ENCODE data around the gene XIRP2. TPM values are rescaled to one million over a fixed set of nuclear protein-coding genes. Genes with fewer than 3 reads are reported as not detected.

Gene XIRP2
- total and polyA plus RNA-seq, 2 of the 8 experiments (the other 6 are each of a cell fraction or from before 2014, with no cell fraction given): 0.11 TPM; not detected in 1

DNA sequence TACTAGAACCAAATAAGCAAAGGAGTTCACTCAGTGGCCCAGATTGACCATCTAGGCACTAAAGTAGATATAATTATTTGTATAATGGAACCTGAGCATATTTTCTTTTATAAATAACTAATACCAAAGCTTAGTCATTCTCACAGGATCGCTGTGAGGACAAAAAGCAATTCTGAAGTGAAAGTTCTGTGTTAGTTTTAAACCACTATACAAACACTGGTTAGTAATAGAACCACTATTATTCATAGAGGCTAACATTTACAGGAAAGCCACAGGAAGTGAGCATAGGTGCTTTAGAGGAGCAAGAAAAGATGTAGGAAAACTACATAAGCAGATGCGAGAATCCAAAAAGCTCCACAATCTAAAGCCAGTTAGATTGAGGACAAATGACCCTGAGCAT, 364.7 kb downstream of the XIRP2 start (continued):
- TF ChIP-seq, protein P1, sequence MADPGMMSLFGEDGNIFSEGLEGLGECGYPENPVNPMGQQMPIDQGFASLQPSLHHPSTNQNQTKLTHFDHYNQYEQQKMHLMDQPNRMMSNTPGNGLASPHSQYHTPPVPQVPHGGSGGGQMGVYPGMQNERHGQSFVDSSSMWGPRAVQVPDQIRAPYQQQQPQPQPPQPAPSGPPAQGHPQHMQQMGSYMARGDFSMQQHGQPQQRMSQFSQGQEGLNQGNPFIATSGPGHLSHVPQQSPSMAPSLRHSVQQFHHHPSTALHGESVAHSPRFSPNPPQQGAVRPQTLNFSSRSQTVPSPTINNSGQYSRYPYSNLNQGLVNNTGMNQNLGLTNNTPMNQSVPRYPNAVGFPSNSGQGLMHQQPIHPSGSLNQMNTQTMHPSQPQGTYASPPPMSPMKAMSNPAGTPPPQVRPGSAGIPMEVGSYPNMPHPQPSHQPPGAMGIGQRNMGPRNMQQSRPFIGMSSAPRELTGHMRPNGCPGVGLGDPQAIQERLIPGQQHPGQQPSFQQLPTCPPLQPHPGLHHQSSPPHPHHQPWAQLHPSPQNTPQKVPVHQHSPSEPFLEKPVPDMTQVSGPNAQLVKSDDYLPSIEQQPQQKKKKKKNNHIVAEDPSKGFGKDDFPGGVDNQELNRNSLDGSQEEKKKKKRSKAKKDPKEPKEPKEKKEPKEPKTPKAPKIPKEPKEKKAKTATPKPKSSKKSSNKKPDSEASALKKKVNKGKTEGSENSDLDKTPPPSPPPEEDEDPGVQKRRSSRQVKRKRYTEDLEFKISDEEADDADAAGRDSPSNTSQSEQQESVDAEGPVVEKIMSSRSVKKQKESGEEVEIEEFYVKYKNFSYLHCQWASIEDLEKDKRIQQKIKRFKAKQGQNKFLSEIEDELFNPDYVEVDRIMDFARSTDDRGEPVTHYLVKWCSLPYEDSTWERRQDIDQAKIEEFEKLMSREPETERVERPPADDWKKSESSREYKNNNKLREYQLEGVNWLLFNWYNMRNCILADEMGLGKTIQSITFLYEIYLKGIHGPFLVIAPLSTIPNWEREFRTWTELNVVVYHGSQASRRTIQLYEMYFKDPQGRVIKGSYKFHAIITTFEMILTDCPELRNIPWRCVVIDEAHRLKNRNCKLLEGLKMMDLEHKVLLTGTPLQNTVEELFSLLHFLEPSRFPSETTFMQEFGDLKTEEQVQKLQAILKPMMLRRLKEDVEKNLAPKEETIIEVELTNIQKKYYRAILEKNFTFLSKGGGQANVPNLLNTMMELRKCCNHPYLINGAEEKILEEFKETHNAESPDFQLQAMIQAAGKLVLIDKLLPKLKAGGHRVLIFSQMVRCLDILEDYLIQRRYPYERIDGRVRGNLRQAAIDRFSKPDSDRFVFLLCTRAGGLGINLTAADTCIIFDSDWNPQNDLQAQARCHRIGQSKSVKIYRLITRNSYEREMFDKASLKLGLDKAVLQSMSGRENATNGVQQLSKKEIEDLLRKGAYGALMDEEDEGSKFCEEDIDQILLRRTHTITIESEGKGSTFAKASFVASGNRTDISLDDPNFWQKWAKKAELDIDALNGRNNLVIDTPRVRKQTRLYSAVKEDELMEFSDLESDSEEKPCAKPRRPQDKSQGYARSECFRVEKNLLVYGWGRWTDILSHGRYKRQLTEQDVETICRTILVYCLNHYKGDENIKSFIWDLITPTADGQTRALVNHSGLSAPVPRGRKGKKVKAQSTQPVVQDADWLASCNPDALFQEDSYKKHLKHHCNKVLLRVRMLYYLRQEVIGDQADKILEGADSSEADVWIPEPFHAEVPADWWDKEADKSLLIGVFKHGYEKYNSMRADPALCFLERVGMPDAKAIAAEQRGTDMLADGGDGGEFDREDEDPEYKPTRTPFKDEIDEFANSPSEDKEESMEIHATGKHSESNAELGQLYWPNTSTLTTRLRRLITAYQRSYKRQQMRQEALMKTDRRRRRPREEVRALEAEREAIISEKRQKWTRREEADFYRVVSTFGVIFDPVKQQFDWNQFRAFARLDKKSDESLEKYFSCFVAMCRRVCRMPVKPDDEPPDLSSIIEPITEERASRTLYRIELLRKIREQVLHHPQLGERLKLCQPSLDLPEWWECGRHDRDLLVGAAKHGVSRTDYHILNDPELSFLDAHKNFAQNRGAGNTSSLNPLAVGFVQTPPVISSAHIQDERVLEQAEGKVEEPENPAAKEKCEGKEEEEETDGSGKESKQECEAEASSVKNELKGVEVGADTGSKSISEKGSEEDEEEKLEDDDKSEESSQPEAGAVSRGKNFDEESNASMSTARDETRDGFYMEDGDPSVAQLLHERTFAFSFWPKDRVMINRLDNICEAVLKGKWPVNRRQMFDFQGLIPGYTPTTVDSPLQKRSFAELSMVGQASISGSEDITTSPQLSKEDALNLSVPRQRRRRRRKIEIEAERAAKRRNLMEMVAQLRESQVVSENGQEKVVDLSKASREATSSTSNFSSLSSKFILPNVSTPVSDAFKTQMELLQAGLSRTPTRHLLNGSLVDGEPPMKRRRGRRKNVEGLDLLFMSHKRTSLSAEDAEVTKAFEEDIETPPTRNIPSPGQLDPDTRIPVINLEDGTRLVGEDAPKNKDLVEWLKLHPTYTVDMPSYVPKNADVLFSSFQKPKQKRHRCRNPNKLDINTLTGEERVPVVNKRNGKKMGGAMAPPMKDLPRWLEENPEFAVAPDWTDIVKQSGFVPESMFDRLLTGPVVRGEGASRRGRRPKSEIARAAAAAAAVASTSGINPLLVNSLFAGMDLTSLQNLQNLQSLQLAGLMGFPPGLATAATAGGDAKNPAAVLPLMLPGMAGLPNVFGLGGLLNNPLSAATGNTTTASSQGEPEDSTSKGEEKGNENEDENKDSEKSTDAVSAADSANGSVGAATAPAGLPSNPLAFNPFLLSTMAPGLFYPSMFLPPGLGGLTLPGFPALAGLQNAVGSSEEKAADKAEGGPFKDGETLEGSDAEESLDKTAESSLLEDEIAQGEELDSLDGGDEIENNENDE (IDR thresholded peaks at IDR 0.05; ENCODE audit: insufficient replicate concordance, low read length): no peak
- no peak for TF ChIP-seq RXRA (IDR thresholded peaks at IDR 0.05; ENCODE audit: insufficient read depth, low read depth, low read length)
- TF ChIP-seq HDAC6 (IDR thresholded peaks at IDR 0.05; ENCODE audit: low read depth, low read length): no peak
- no peak for TF ChIP-seq NANOG (IDR thresholded peaks at IDR 0.05; ENCODE audit: insufficient read depth, low read depth, low read length, poor library complexity, severe bottlenecking)
- no peak for TF ChIP-seq POLR2A (IDR thresholded peaks at IDR 0.05; ENCODE audit: control extremely low read depth in 1 of 2, low read depth in 2 of 2, low read length in 2 of 2)

All from H1 (cell line).